NCI-H774 (cell line): ENCODE results near the gene PFDN1.
"Not testable (repeated sequence)": the region's sequence is repeated elsewhere in the genome, so short reads cannot be mapped to it uniquely, and the experiment has no call there.

Source experiments
- DNase-seq: peaks from one replicate; lab custom pipeline; 2025; lab: John Stamatoyannopoulos, UW

PFDN1 gene

GRCh38 chr5:140302786-140303639 lies at the start of gene PFDN1:
TSS of gene PFDN1 (minus strand) at chr5:140303101. CDS start at chr5:140303073, 28 bp downstream.
- peak; percentile 91 for DNase-seq

GRCh38 chr5:140351609-140352334 lies 48.9 kb upstream of the PFDN1 start:
- peak; percentile 57 for DNase-seq

- no peak for DNase-seq
Measured at GRCh38 chr5:140349244-140349643, 46.3 kb upstream of the PFDN1 start.

DNA sequence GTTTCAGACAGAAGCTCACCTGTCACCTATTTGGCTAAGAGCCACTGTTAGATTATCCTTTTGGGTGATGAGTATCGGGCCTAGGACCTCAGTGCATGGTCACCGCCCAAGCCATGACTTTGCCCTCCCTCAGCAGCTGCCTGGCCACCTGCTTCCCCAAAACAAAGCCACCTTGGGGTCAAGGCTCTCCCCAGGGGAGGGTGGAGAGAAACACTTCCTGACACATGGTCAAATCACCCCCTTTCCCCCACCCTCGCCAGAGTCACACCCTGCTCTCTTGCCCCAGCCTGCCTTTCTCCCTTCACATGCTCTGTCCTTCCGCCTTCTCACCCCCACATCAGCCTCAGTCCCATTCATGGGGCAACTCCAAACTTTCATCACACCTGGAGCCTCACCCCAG lies 45.2 kb upstream of the PFDN1 start:
- no peak for DNase-seq

DNA sequence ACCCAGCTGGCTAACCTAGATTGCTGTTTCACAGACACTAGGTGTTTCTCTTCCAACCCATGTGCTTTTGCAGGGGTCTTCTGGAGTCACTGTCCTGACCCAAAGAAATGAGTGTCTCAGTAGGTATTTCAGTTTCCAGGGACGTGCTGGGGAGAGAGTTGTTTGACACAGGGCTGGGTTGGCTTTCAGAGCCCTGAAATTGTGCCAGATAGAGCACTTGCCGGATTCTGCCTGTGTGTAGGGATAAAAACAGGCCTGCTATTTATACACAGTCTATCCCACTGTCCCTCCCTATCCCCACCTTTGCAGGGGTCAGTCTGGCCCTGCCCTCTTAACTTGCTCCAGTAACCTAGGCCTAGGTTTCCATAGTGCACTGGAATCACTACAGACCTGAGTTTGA lies 44.5 kb upstream of the PFDN1 start:
- DNase-seq = no peak

DNA sequence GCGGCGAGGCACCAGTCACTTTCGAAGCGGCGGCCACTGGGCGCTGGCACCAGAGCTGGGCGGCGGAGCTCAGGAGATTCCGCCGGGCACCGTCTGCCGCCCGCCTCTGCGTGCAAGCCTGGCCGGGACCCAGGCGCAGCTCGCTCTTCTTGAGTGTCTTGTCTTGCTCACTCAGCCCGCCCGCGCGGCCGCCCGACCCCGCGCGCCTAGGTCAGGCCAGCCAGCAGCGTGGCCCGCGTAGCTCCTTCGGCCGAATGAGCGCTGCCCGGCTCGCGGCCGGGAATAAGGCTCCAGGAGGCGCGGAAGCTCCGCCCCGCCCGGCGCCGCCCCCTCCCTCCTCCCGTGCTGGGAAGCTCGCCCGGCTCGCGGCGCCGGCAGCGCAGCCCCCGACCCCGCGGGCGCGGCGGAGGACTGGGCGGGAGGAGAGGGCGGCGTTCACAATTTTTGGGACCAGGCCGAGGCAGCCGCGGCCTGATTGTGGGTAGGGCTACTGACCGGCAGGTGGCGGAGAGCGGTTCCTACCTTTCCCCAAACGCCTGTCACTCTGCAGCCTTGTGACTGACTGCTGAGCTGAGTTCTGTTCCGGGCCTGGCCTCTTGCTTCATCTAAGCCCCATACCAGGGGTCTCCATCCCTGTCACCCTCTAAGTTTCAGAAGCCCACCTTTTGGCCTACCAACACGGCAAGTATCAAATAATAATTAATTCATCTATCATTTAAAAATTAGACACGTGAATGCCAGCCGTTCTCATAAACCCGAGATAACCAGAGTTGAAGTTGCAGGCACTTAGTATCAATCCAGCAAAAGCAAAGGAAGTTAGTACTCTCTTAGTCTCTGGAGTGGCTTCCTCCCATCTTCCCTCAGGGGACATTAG lies 43.7 kb upstream of the PFDN1 start, which contains the start of gene HBEGF:
HBEGF (minus strand) TSS at position 256 of the 874 bp plus-strand sequence. CDS start 275 bp downstream, outside the sequence.
- peak; percentile 66 for DNase-seq

- no peak for DNase-seq
Measured at GRCh38 chr5:140345919-140346347, 43.0 kb upstream of the PFDN1 start.

DNA sequence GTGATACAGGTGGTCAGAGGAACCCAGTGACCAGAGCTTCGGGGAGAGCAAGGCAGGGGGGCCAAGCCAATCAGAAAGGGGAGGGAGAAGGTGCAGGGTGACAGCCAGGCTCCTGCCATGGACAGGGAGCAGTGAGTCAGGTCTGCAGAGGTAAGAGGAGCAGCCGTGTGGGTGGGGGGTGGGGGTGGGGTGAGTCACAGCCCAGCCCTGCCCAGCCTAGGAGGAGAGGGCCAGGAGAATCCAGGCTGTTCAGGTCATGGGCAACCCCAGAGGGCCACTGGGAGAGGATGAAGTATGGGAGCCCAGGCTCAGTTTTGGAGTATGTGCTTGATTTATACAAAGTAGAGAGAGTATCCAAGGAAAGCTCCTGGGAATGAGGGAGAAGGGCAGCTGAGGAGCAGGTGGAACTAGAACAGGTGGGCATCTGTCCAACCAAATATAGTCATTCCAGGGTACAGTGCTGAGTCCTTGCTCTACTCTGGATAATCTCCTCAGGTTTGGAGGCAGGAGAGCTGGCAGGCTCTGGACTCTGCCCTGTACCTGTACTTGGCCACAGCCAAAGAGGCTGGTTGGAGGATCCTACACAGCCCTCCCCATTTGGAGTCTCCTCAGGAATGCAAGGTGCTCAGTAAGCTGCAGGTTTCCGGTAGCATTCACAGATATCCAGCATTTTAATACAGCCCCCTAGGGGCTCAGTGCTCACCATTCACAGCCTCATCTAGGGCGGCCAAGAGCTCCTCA lies 42.0 kb upstream of the PFDN1 start:
- no peak for DNase-seq

DNA sequence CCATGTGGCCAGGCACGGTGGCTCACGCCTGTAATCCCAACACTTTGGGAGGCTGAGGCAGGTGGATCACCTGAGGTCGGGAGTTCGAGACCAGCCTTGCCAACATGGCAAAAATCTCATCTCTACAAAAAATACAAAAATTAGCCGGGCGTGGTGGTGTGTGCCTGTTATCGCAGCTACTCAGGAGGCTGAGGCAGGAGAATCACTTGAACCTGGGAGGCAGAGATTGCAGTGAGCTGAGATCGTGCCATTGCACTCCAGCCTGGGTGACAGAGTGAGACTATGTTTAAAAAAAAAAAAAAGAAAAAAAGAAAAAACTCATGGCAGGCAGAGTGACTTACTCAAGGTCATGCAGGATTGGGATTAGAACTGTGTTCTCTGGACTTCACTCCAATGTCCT lies 40.9 kb upstream of the PFDN1 start:
- not testable (repeated sequence) for DNase-seq

DNA sequence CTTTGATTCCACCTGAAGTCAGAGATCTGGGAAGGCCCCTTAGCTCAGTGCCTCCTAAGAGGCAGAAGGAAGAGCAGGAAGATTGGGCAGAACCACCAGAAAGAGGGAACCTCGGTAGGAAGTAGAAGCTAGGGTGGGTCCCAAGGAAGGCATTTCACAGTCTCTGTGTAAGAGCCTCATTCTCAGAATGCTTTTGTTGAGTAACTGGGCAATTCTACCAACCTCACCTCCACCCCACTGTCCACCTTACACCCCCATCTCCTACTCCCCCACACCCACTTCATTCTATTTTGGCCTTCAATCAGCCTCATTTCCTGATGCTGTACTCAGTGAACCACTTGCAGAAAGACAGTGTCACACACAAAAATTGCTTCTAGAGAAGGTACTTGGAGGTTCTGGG lies 40.0 kb upstream of the PFDN1 start:
- no peak for DNase-seq

DNA sequence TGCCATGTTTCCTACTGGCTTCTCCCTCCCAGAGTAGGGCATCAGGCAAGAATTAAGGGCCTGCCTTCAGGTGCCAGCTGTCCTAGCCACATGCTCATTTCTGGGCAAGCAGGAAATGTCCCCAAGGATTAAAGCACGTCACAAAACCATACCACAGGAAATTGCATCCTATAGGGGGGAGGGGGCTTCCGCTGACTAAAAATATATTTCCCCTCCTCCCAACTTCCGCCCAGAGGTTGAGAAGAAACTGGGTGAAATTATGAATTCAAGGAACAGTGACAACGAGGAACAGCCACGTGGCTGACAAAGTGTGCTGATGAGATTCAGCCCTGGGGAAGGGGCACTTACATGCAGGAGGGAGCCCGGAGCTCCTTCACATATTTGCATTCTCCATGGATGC lies 39.4 kb upstream of the PFDN1 start:
- no peak for DNase-seq

- DNase-seq = no peak
Measured at GRCh38 chr5:140341591-140341990, 38.7 kb upstream of the PFDN1 start.

DNA sequence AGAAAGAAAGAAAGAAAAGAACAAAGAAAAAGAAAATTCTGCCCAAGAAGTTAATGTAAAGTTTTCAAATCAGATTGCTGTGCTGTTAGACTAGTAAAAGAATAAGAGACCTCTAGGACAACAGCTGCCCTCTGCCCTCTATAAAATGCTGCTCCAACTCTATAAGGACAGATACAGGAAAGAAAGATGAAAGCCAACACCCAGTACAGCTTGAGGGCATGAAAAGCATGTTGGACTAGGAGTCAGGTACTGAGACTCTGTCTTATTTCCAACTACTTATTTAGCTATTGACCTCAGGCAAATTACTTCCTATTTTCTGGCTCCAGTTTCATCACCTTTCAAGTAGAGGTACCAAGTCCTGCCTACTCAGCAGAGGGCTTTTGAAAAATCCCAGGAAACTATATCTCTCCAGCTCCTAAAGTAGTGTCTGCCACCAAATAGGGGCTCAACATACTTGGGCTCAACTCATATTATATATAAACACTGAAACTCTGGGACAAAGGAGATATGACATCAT lies 37.8 kb upstream of the PFDN1 start:
- DNase-seq = no peak

GRCh38 chr5:140339636-140340035 lies 36.7 kb upstream of the PFDN1 start:
- DNase-seq = no peak

- no peak for DNase-seq
Measured at GRCh38 chr5:140338908-140339307, 36.0 kb upstream of the PFDN1 start.

DNA sequence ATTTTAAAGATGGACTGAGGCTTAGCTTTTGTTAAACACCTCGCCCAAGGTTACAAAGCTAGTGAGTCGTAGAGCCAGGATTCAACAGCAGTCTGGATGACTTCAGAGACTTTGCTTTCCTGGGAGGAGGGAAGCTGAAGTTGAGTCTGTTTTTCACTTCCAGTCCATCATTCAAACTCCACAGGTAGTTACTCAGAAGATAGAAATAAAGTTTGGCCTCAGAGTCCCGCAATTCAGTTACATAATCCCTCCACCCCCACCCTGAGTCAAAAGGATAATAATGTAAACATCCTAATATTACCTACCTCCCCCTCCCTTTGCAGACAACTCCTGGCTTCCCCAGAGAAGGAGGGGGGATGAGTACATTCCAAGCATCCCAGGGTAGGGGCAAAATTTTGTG lies 35.4 kb upstream of the PFDN1 start:
- DNase-seq = no peak

DNA sequence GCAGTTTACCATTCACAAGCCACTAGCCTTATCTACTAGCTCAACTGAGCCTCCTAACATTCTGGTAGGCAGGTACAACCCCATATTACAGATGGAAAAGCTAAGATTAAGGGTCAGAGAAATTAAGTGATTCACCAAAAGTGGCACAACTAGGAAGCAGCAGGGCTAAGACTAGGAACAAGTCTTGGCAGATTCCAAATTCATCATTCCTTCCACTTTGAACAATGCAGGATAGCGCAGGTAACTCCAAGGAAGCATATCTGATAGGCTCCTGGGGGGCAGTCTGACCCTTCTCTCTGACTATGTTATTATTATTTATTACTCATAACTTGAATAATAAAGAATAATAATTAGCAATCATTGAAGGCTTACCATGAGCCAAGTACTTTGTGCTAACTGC lies 35.0 kb upstream of the PFDN1 start:
- no peak for DNase-seq

DNA sequence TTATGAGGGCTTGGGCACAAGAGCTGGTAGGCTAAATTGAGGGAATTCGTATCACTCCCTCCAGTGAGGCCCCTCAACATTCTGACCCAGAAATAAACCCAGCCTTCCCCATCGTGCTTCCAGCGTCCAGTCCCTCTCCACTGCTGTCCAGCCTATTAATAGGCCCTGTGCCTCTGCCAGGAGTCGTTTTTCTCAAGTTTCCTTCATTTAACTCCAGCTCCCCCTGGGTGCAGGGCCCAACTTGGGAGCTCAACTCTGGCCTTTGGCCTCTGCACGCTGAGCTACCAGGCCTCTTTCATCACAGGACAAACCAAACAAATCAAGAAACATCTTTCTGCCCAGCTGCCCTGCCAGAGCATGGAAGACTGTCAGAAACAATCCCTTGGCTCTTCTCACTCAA lies 33.5 kb upstream of the PFDN1 start:
- no peak for DNase-seq

- DNase-seq = no peak
Measured at GRCh38 chr5:140331638-140332037, 28.7 kb upstream of the PFDN1 start.

DNA sequence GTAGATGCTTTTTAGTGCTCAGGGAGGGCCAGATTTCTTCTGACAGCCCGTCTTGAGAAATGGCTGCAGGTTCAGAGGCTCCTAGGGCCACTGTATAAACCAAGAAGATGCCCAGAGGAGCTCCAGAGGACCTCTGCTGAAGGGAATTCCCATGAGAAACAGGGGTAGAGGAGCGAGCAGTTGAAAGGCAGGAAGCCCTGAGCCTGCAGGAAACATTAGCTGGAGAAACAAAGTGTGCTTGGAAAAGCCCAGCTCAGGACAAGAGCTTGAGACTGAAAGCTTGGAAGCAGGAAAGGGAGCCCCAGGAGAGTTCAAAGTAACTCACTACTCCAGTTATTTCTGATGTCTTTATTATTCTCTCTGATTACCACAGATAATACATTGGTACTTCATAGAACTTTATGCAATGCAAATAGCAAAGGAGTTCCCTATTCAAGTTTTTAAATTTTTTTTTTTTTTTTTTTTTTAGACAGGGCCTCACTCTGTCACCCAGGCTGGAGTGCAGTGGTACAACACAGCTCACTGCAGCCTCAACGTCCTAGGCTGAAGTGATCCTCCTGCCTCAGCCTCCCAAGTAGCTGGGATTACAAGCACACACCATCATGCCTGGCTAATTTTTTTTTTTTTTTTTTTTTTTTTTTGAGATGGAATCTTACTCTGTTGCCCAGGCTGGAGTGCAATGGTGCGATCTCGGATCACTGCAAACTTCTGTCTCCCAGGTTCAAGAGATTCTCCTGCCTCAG lies 27.0 kb upstream of the PFDN1 start:
- DNase-seq = no peak
